Small intestine (tissue), 16 donors: ENCODE data around the gene GYS1. TPM values are rescaled to one million over a fixed set of nuclear protein-coding genes. Genes with fewer than 3 reads are reported as not detected.
"Not testable (repeated sequence)": the region's sequence is repeated elsewhere in the genome, so short reads cannot be mapped to it uniquely, and the experiment has no call there.

Experiments
- DNase-seq, 2 donors: peaks; one replicate each; pipeline versions ENCODE4 v3.0.0 to v3.0.0-alpha.2; 2013
- FAIRE-seq: peaks from 2 replicates; lab custom pipeline; 2012; peaks lifted over from hg19 to GRCh38; lab: Jason Lieb, UNC
- H3K27ac ChIP-seq, 3 donors: one replicate each; pipeline ENCODE4 v1.5.1; 2013; ENCODE audit warnings: low read length in 2 of 3, mild to moderate bottlenecking in 2 of 3, control low read depth in 1 of 3, inconsistent platforms in 1 of 3, low read depth in 1 of 3, moderate library complexity in 1 of 3
- H3K27me3 ChIP-seq, 3 donors: one replicate each; pipeline ENCODE4 v1.6.1; 2013; ENCODE audit warnings: low read length in 3 of 3, inconsistent platforms in 1 of 3; ENCODE audit not compliant: control insufficient read depth in 3 of 3, insufficient read depth in 3 of 3
- H3K36me3 ChIP-seq, 3 donors: one replicate each; pipeline ENCODE4 v1.6.1; 2013; ENCODE audit warnings: low read length in 3 of 3, inconsistent platforms in 1 of 3, low read depth in 1 of 3, mild to moderate bottlenecking in 1 of 3, moderate library complexity in 1 of 3; ENCODE audit not compliant: control insufficient read depth in 3 of 3, insufficient read depth in 2 of 3
- H3K4me1 ChIP-seq, 3 donors: one replicate each; pipeline ENCODE4 v1.6.1; 2013; ENCODE audit warnings: low read length in 2 of 3, inconsistent platforms in 1 of 3, low read depth in 1 of 3, mild to moderate bottlenecking in 1 of 3, moderate library complexity in 1 of 3; ENCODE audit not compliant: control insufficient read depth in 3 of 3, insufficient read depth in 2 of 3
- H3K4me3 ChIP-seq, 3 donors: one replicate each; pipeline ENCODE4 v1.5.1; 2013; ENCODE audit warnings: low read length in 3 of 3, control low read depth in 1 of 3, inconsistent platforms in 1 of 3, low read depth in 1 of 3, mild to moderate bottlenecking in 1 of 3, moderate library complexity in 1 of 3
- H3K9me3 ChIP-seq, 2 donors: one replicate each; pipeline ENCODE4 v1.6.1; 2013; ENCODE audit warnings: low read depth in 1 of 2, low read length in 1 of 2; ENCODE audit not compliant: control insufficient read depth in 2 of 2, insufficient read depth in 1 of 2
- WGBS, 3 donors: extraction: QIAGEN DNeasy Blood & Tissue Kit; methylation state at CpG; one replicate each; pipeline ENCODE4 v1.1.7; 2013; 5-methylcytosine and 5-hydroxymethylcytosine counted together
- long read RNA-seq, 10 donors: transcript quantifications; one replicate each; lab custom pipeline, GENCODE V29; 2026
- polyA plus RNA-seq, 4 donors: library from polyadenylated mRNA; stranded (reverse) in 3 of 4; unstranded in 1 of 4; fragments of 200-250 nt in 3 of 4; fragments of 120-200 nt in 1 of 4; gene quantifications; one replicate each; pipeline versions ENCODE4 v1.2.1 to v1.2.3, GENCODE V29; 2013
- donor health status: healthy with polysubstance abuse.
- donor health status: control.
- donor health status: control.
- donor health status: Bipolar disorder and iron deficiency.
- donor health status: healthy.

Gene GYS1
- 10 to 100 TPM; 16.2 to 40.0 (median 25.0) TPM for polyA plus RNA-seq
- long read RNA-seq, donor 1, transcript GYS1-202 (16 exons, 3,574 nt) = major isoform, 5 of 5 reads
- long read RNA-seq, donor 1, partial matches to known transcripts = 0 of 5 reads
- long read RNA-seq, donor 1, other reads (novel, unspliced or antisense) = 0 of 5 reads
- long read RNA-seq, donor 2, partial matches to known transcripts = 0 of 1 reads
- long read RNA-seq, donor 2, other reads (novel, unspliced or antisense) = 0 of 1 reads
- long read RNA-seq, donor 3, partial matches to known transcripts = 0 of 3 reads
- long read RNA-seq, donor 3, other reads (novel, unspliced or antisense) = 0 of 3 reads
- long read RNA-seq, donor 4 = 0 reads
- long read RNA-seq, donor 5 = 0 reads
- long read RNA-seq, donor 6, partial matches to known transcripts = 0 of 3 reads
- long read RNA-seq, donor 6, other reads (novel, unspliced or antisense) = 0 of 3 reads
- long read RNA-seq, donor 7, transcript GYS1-202 (16 exons, 3,574 nt) = major isoform, 24 of 74 reads
- long read RNA-seq, donor 7, partial matches to known transcripts = 50 of 74 reads
- long read RNA-seq, donor 7, other reads (novel, unspliced or antisense) = 0 of 74 reads
- long read RNA-seq, donor 8, partial matches to known transcripts = 5 of 5 reads
- long read RNA-seq, donor 8, other reads (novel, unspliced or antisense) = 0 of 5 reads
- long read RNA-seq, donor 9 = 0 reads
- long read RNA-seq, donor 10, partial matches to known transcripts = 0 of 2 reads
- long read RNA-seq, donor 10, other reads (novel, unspliced or antisense) = 0 of 2 reads

- Histone ChIP-seq H3K9me3 (no peaks in the 10 kb centered on the region), H3K36me3 (peaks cover 0 to 33% (median 4%) of the 10 kb centered on the region in 3 donors), H3K4me1 (peaks cover 2 to 22% (median 7%) of the 10 kb centered on the region in 3 donors), H3K4me3 (peak within 1 kb of the TSS; percentile 58 to 94 (median 89)), H3K27me3 (no peaks in the 10 kb centered on the region), H3K27ac (peak within 1 kb of the TSS; percentile 66 to 98 (median 95))
- WGBS, 3 donors = 0 to 1% (median 0%) methylated on average over 50 to 56 of the region's 56 CpGs
- FAIRE-seq (peak; percentile 55), DNase-seq (peak; percentile 99 to 100)
Observed at GRCh38 chr19:48993175-48994034, at the start of gene GYS1, which contains the start of gene RUVBL2. Gene GYS1, minus strand, starts transcription at chr19:48993309. Its CDS starts 197 bp downstream, at chr19:48993112. Gene RUVBL2, plus strand, starts transcription at chr19:48993887. Its CDS starts 25 bp downstream, at chr19:48993912.

- not testable (repeated sequence) for FAIRE-seq, H3K4me3 ChIP-seq, H3K27me3 ChIP-seq, H3K36me3 ChIP-seq, H3K9me3 ChIP-seq, H3K27ac ChIP-seq, DNase-seq, H3K4me1 ChIP-seq
- 78 to 88% (median 81%) methylated on average over 2 of the region's 4 CpGs for WGBS, 3 donors
Observed at GRCh38 chr19:49042666-49043065, 49.6 kb upstream of the GYS1 start.

GRCh38 chr19:49042177-49042576, 49.1 kb upstream of the GYS1 start:
- Histone ChIP-seq H3K27ac (no peak overlapping the region), H3K4me3 (no peak overlapping the region), H3K36me3 (no peaks in the 10 kb centered on the region), H3K4me1 (no peaks in the 10 kb centered on the region), H3K9me3 (no peaks in the 10 kb centered on the region), H3K27me3 (no peaks in the 10 kb centered on the region)
- FAIRE-seq (no peak), DNase-seq (no peak)
- 58 to 72% (median 67%) methylated on average over 15 to 17 of the region's 17 CpGs for WGBS, 3 donors

- not testable (repeated sequence) for DNase-seq, H3K27me3 ChIP-seq, H3K9me3 ChIP-seq, H3K27ac ChIP-seq, H3K36me3 ChIP-seq, H3K4me3 ChIP-seq, FAIRE-seq, H3K4me1 ChIP-seq
- 43 to 77% (median 63%) methylated on average over 3 to 9 of the region's 9 CpGs for WGBS, 3 donors
Observed at GRCh38 chr19:49039736-49040135, 46.6 kb upstream of the GYS1 start.

- not testable (repeated sequence) for H3K27me3 ChIP-seq, H3K4me3 ChIP-seq, DNase-seq, H3K27ac ChIP-seq, H3K4me1 ChIP-seq, H3K36me3 ChIP-seq, FAIRE-seq, H3K9me3 ChIP-seq
- WGBS, 3 donors = 75 to 85% (median 84%) methylated on average over 22 to 26 of the region's 26 CpGs
Observed at GRCh38 chr19:49038557-49039276, 45.6 kb upstream of the GYS1 start.

- not testable (repeated sequence) for H3K27ac ChIP-seq, H3K36me3 ChIP-seq, FAIRE-seq, H3K27me3 ChIP-seq, DNase-seq, H3K4me3 ChIP-seq, H3K9me3 ChIP-seq, H3K4me1 ChIP-seq
- WGBS, 3 donors = 83 to 91% (median 85%) methylated on average over 5 to 8 of the region's 8 CpGs
Observed at GRCh38 chr19:49038111-49038510, 45.0 kb upstream of the GYS1 start.

- DNase-seq, H3K27me3 ChIP-seq, H3K27ac ChIP-seq, H3K9me3 ChIP-seq, H3K4me3 ChIP-seq, H3K4me1 ChIP-seq, H3K36me3 ChIP-seq, FAIRE-seq: not testable (repeated sequence)
- 50 to 53% (median 53%) methylated on average over 16 to 18 of the region's 18 CpGs for WGBS, 3 donors
Observed at GRCh38 chr19:49036815-49037214, 43.7 kb upstream of the GYS1 start, which contains the start of gene CGB1. Gene CGB1, minus strand, starts transcription at chr19:49036895. Its CDS starts 184 bp downstream, at chr19:49036711.
